ENCODE measurements around the gene NR2E3. TPM values are rescaled to one million over a fixed set of nuclear protein-coding genes. Genes with fewer than 3 reads are reported as not detected.

Gene NR2E3
- 0.33 TPM for total RNA-seq

- ATAC-seq (no peak), DNase-seq (ENCODE audit: low spot score) (no peak)
Measured at GRCh38 chr15:71810256-71811035, at the start of gene NR2E3. TSS of gene NR2E3 (plus strand) at chr15:71810554. CDS start at chr15:71810744, 190 bp downstream.

- ATAC-seq (no peak), DNase-seq (ENCODE audit: low spot score) (no peak)
Measured at GRCh38 chr15:71760852-71761251, 49.5 kb upstream of the NR2E3 start.

- DNase-seq (ENCODE audit: low spot score) = peak; percentile 67
- peak; percentile 97 for ATAC-seq
Measured at GRCh38 chr15:71761649-71762048, 48.7 kb upstream of the NR2E3 start.

DNA sequence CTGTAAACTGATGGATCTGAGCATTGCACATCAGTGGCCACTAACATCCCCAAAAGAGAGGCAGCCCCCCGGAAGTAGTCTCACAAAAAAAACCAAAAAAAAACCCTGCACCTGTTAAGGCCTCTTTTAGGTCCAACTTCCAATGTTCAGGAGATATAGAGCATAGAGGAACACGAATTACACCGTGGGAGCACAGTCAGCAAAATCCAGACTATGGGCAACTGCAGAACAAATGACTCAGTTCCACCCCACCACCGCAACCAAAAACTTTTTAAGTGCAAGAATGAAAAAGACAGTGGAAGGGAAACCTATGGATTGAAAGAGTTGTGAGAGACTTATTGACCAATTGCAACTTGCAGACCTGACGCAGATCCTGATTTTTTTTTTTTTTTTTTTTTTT, 42.2 kb upstream of the NR2E3 start:
- no peak for DNase-seq (ENCODE audit: low spot score)
- no peak for ATAC-seq

DNA sequence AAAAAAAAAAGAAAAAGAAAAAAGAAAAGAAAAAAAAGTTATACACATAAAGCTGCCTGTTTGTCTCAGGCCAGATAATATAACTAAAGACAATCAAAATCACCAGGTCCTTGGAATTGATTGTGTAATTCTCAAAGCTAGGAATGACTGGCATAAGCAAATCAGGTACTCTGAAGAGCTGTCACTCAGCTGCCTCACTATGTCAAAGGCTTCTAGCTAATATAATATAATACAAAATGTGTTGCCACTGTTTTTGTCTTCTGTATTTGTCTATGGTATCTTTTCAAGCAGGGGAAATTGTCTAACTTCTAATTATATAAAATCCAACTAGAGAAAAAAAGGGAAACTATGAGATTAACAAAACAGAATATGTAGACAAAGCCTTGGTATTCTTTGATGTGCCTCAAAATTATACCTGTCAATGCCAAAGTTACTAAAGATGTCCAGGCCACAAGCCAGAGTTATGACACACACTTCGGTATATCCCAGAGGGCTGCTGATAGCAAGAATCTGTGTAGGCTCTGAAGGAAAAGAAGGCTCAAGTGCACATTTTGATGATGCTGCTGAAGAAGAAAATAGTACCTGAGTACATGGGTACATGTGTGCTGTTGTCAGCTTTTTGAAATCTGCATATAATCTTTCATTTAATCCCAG, 37.0 kb upstream of the NR2E3 start:
- ATAC-seq = no peak
- DNase-seq (ENCODE audit: low spot score) = no peak

- DNase-seq (ENCODE audit: low spot score) (no peak), ATAC-seq (no peak)
Measured at GRCh38 chr15:71775856-71776255, 34.5 kb upstream of the NR2E3 start.

- ATAC-seq = no peak
- DNase-seq (ENCODE audit: low spot score) = no peak
Measured at GRCh38 chr15:71776304-71776703, 34.0 kb upstream of the NR2E3 start.

DNA sequence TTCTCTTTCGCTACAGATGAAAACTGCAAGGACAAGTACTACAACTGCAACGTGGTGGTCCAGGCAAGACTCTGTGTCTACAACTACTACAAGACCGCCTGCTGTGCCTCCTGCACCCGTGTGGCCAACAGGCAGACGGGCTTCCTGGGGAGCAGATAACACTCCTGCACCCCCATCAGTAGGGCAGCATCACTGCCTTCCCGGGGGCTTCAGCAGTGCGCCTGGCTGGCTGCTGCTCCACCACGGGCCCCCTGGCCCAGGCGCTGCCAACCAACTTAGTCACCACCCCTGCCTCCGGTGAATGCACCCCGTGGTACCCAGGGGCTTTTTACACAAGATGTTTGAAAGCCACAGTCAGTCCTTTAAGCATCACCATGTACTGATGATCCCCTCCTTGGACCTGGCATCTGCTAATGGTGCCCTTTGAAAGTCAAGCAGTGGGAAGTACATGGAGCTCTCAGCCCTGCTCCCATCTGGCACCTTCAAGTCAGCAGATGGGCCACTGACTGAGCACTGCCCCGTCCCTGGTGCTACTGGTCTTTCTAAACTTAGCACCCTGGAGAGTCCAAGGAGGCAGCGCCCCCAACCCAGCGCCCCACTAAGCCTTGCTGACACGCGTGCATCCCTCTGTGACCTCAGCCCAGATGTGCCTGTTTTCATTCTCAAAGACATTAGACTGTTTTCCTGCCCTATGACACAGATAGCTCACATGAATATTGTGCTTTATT, 33.0 kb upstream of the NR2E3 start:
- ATAC-seq (no peak), DNase-seq (ENCODE audit: low spot score) (no peak)

DNA sequence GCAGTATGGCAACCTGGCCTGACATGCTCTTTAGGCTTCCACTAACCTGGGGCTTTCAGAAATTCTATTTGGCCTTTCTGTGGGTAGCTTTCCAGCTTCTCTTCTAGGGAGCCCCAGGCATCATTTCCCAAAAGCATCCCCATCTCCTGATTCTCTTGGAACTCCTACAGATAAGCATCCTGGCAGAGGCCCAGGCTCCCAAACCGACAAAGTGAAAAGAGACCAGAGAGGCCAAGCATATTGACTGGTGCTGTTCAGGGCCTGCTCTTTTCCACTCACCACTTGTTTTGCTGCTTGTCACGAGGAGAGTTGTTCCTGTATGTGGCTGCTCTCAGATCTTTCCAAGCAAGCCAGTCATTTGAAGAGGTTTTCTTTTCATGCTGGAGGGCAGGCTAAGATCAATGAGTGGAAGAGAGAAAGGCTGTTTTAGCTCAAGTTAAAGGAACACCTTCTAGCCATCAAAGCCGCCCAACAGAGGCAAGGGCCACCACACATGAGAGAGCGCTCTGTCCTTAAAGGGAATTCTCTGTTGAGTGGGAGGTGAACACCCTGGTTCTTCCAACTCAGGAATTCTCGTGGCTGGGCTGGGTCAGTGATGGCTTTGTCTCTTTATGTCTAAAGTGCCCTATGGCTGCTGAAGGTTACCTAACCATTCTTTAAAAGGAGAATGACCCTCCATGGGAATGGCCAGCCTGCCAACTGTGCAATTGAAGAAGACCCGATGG, 31.1 kb upstream of the NR2E3 start:
- ATAC-seq (no peak), DNase-seq (ENCODE audit: low spot score) (no peak)

DNA sequence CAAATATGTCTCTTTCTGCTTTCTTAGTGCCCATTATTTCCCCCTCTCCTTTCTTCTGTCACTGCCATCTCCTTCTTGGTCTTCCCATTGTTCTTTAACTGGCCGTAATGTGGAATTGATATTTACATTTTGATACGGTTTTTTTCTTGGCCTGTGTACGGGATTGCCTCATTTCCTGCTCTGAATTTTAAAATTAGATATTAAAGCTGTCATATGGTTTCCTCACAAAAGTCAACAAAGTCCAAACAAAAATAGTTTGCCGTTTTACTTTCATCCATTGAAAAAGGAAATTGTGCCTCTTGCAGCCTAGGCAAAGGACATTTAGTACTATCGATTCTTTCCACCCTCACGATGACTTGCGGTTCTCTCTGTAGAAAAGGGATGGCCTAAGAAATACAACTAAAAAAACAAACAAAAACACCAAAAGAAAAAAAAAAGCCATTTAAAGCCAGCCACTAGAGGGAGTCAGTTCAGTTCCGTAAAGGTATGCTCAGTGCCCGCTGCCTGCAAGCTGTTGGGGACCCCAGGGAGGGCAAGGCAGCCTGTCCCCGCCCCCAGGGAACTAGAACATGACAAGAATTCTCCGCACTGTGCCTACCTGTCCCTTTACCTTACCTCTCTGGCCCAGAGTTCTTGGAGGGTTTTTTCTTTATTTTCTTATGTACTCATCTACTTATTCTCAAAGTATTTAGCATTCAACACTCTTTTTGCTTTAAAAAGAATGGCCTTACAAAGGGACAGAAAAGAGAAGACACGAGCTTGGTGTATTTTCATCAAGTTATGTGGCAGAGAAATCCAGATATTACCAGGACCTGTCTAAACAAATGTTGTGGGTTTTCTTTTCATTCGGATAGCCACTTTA, 30.0 kb upstream of the NR2E3 start:
- peak; percentile 78 for ATAC-seq
- DNase-seq (ENCODE audit: low spot score) = no peak

DNA sequence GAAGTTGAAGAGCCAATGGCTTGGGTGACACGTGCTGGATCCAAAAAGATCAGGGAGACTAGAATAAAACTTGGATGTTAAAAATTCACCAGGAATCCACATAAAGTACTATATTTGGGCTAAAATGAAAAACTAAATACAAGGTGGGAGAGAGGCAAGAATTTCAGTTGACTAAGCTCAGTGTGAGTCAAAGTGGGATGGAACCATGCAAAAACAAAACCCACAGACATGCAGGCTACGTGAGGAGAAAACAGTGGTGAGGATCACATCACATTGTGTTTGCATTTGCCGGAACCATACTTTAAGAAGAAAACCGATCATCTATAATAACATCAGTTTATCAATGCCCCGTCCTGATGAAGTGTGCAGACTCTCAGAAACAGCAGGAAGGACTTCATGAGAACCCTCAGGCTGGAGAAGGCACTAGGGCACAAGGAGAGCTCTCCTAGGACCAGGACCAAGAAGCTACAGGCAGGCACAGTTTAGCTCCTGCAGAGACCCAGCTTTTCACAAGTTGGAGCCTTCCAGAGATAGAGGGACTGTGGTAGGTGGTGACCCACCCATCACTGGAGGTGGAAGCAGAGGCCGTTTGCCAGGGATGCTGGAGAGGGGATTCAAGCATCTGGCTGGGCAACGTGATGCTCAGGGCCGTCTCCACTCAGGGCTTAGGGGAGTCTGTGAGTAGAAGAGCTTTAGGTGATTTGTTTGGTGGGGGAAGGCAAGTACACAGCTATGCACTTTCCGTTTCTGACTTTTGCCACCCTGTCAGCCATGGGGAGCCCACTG, 29.0 kb upstream of the NR2E3 start:
- DNase-seq (ENCODE audit: low spot score) = no peak

DNA sequence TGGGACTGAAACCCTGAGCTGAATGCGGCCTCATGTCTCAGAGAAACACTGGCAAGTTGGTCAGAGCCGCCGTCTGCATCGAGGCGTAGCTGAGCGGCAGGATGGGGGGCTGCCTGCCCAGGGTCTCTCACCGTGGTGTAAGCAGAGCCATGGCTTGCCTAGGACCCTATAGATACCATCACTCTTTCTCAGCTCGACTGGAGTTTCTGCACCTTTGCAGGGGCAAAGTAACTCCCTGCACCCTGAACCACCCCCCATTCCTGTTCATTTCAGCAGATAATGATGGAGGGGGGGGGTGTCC, 28.4 kb upstream of the NR2E3 start:
- DNase-seq (ENCODE audit: low spot score) (no peak), ATAC-seq (no peak)

More for the DNA sequence above, 29.0 kb upstream of the NR2E3 start:
- ATAC-seq = no peak

GRCh38 chr15:71782422-71783165, 27.8 kb upstream of the NR2E3 start:
- DNase-seq (ENCODE audit: low spot score) (no peak), ATAC-seq (no peak)

GRCh38 chr15:71784719-71785118, 25.6 kb upstream of the NR2E3 start:
- peak; percentile 34 for ATAC-seq

GRCh38 chr15:71785996-71786395, 24.4 kb upstream of the NR2E3 start:
- no peak for DNase-seq (ENCODE audit: low spot score)
- ATAC-seq = no peak

More at GRCh38 chr15:71784719-71785118, 25.6 kb upstream of the NR2E3 start:
- no peak for DNase-seq (ENCODE audit: low spot score)

DNA sequence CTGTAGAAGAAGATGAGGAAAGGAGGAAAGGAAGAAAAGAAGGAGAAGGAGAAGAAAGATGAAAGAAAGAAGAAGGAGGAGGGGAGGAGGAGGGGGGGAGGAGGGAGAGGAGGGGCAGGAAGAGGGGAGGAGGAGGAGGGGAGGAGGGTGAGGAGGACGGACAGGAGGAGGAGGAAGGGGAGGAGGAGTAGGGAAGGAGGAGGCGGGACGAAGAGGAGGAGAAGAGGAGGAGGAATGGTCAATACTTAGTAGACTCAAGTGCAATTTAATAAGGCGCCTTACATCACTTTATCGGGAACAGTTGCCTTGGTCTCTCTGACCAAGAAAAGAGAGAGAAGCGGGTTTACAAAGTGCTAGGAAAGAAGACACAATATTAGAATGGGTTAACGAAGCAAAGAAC, 23.7 kb upstream of the NR2E3 start:
- no peak for ATAC-seq

GRCh38 chr15:71788646-71789579, 21.4 kb upstream of the NR2E3 start:
- no peak for ATAC-seq
- DNase-seq (ENCODE audit: low spot score) = no peak

More for the DNA sequence above, 23.7 kb upstream of the NR2E3 start:
- no peak for DNase-seq (ENCODE audit: low spot score)

DNA sequence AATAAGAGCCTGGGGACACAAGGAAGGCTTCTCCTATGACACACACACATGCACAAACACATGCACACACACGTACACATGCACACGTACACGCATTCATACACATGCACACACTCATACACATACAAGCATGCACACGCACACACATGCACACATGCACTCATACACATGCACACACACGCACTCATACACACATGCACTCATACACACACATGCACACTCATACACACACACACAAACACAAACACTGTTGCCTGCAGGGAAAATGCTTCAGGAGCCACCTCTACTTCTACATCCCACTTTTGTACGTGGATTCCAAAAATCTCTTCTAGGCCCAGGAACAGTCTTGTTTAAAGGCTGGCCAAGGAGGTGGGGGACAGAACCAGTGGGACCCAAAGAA, 20.7 kb upstream of the NR2E3 start:
- DNase-seq (ENCODE audit: low spot score) (no peak), ATAC-seq (no peak)
